C4-2B (cell line): Measurements from ENCODE around the gene ELMO1.

Source experiments
- H3K27ac ChIP-seq: fragments of 450-650 bp; 2 replicates; pipeline ENCODE4 v1.5.1; 2017
- CTCF ChIP-seq: fragments of 450-650 bp; conservative IDR thresholded peaks from 2 replicates; pipeline ENCODE4 v1.5.1; 2017; ENCODE audit warnings: mild to moderate bottlenecking
- ZFX ChIP-seq: fragments of 450-650 bp; IDR thresholded peaks from 2 replicates; pipeline ENCODE4 v1.6.1; 2017

Gene ELMO1

GRCh38 chr7:36949711-36950600 is 498.7 kb downstream of the ELMO1 start:
- H3K27ac ChIP-seq: no peak overlapping the region
- TF ChIP-seq CTCF: no peak
- TF ChIP-seq ZFX: no peak

GRCh38 chr7:36946401-36946739 is 502.3 kb downstream of the ELMO1 start:
- TF ChIP-seq CTCF: no peak
- TF ChIP-seq ZFX: no peak
- peak overlapping the region; percentile 81 for H3K27ac ChIP-seq

- no peak for TF ChIP-seq CTCF
- no peak for TF ChIP-seq ZFX
- H3K27ac ChIP-seq: peak overlapping the region; percentile 81
Measured at GRCh38 chr7:36945612-36946400, 502.9 kb downstream of the ELMO1 start.

GRCh38 chr7:36944838-36945237 is 503.8 kb downstream of the ELMO1 start:
- no peak for TF ChIP-seq CTCF
- no peak for TF ChIP-seq ZFX
- H3K27ac ChIP-seq: peak overlapping the region; percentile 81; the same call in 1 of the 2 replicates

GRCh38 chr7:36943591-36944435 is 504.9 kb downstream of the ELMO1 start:
- no peak overlapping the region for H3K27ac ChIP-seq
- TF ChIP-seq CTCF: no peak
- TF ChIP-seq ZFX: no peak

- TF ChIP-seq CTCF (no peak), ZFX (no peak)
- no peak overlapping the region for H3K27ac ChIP-seq
Measured at GRCh38 chr7:36942955-36943354, 505.7 kb downstream of the ELMO1 start.

- TF ChIP-seq ZFX (no peak), CTCF (no peak)
- no peak overlapping the region for H3K27ac ChIP-seq
Measured at GRCh38 chr7:36942541-36942940, 506.1 kb downstream of the ELMO1 start.
